ENCODE results near the gene SARM1.
A peak's percentile ranks its signal among the peaks of the same experiment; 100 is the strongest.
"Not testable (repeated sequence)": the region's sequence is repeated elsewhere in the genome, so short reads cannot be mapped to it uniquely, and the experiment has no call there.

SARM1 gene

GRCh38 chr17:28397275-28397674 lies 25.8 kb downstream of the SARM1 start:
- DNase-seq = no peak

- DNase-seq = no peak
These were observed 26.3 kb downstream of the SARM1 start for GRCh38 chr17:28397687-28398279.

GRCh38 chr17:28398280-28398981 lies 26.9 kb downstream of the SARM1 start:
- DNase-seq = peak; percentile 66

GRCh38 chr17:28399808-28400207 lies 28.3 kb downstream of the SARM1 start:
- DNase-seq = no peak

GRCh38 chr17:28402224-28402630 lies 30.7 kb downstream of the SARM1 start:
- DNase-seq = no peak

- DNase-seq = no peak
These were observed 31.4 kb downstream of the SARM1 start for GRCh38 chr17:28402844-28403243.

GRCh38 chr17:28404007-28404406 lies 32.5 kb downstream of the SARM1 start:
- DNase-seq = no peak

GRCh38 chr17:28404461-28404811 lies 32.9 kb downstream of the SARM1 start:
- DNase-seq = no peak

- DNase-seq = no peak
These were observed 33.5 kb downstream of the SARM1 start for GRCh38 chr17:28404812-28405570.

GRCh38 chr17:28405632-28406472 lies 34.4 kb downstream of the SARM1 start, which contains the start of gene SLC46A1:
TSS of gene SLC46A1 (minus strand) at chr17:28406212. CDS start at chr17:28406114, 98 bp downstream.
- no peak for DNase-seq

GRCh38 chr17:28406473-28406814 lies 35.0 kb downstream of the SARM1 start:
- DNase-seq = no peak

GRCh38 chr17:28407130-28407973 lies 35.9 kb downstream of the SARM1 start:
- DNase-seq = no peak

- no peak for DNase-seq
These were observed 36.4 kb downstream of the SARM1 start for GRCh38 chr17:28407974-28408306.

GRCh38 chr17:28412099-28412498 lies 40.6 kb downstream of the SARM1 start:
- DNase-seq = no peak

GRCh38 chr17:28413804-28414203 lies 42.3 kb downstream of the SARM1 start:
- DNase-seq = no peak

- DNase-seq = no peak
These were observed 44.4 kb downstream of the SARM1 start for GRCh38 chr17:28415886-28416285.

GRCh38 chr17:28416703-28417311 lies 45.3 kb downstream of the SARM1 start:
- DNase-seq = peak; percentile 62

GRCh38 chr17:28421787-28422305 lies 50.4 kb downstream of the SARM1 start:
- no peak for DNase-seq

- no peak for DNase-seq
These were observed 53.7 kb downstream of the SARM1 start for GRCh38 chr17:28425206-28425605.

GRCh38 chr17:28426081-28426519 lies 54.6 kb downstream of the SARM1 start:
- no peak for DNase-seq

- DNase-seq = no peak
These were observed 55.9 kb downstream of the SARM1 start for GRCh38 chr17:28427371-28427770.

GRCh38 chr17:28427982-28428381 lies 56.5 kb downstream of the SARM1 start:
- DNase-seq = not testable (repeated sequence)

Data from kidney glomerular epithelial cell (primary cell).